Mucosa of descending colon (tissue), 3 donors: ENCODE data around the gene EYA4. TPM values are rescaled to one million over a fixed set of nuclear protein-coding genes. Genes with fewer than 3 reads are reported as not detected.

ENCODE experiments used
- ATAC-seq: fragments of 200-7000 bp; cut with Tn5 transposase; one replicate; pipeline ENCODE4 v1.9.1; 2020; ENCODE audit warnings: mild to moderate bottlenecking, moderate library complexity
- DNase-seq, 3 donors: peaks; one replicate each; pipeline ENCODE4 v3.0.0-alpha.2; 2020
- H3K36me3 ChIP-seq: fragments of 200-600 bp; one replicate; pipeline ENCODE4 v1.8.0; 2021; ENCODE audit warnings: low read depth, mild to moderate bottlenecking
- H3K4me1 ChIP-seq: fragments of 200-600 bp; one replicate; pipeline ENCODE4 v1.8.0; 2021; ENCODE audit warnings: low read depth, mild to moderate bottlenecking
- H3K4me3 ChIP-seq: fragments of 200-600 bp; one replicate; pipeline ENCODE4 v1.8.0; 2021; ENCODE audit warnings: mild to moderate bottlenecking
- H3K9me3 ChIP-seq: fragments of 200-600 bp; one replicate; pipeline ENCODE4 v1.8.0; 2021; ENCODE audit warnings: mild to moderate bottlenecking
- intact Hi-C, 2 donors: fragments of 100-400 bp; cut with DNase I in 1 of 2; cut with micrococcal nuclease in 1 of 2; formaldehyde crosslinking; loops; one replicate each; pipeline versions ENCODE4 v1.11.0 to v1.11.1; 2022; cut with DNase I, micrococcal nuclease
- total RNA-seq, 3 donors: library from RNA; stranded (reverse); fragmentation: NEBNext Ultra II Directional in 2 of 3; extraction: Animal tissue kit (Norgen Biotek cat#: 25700) in 2 of 3; gene quantifications; one replicate each; pipeline versions ENCODE4 v1.2.1 to v1.2.4, GENCODE V29; 2021 to 2023
- TF ChIP-seq, protein P1 (sequence below): fragments of 200-600 bp; IDR thresholded peaks from one replicate; pipeline ENCODE4 v1.8.0; 2022; ENCODE audit warnings: antibody characterized with exemption, mild to moderate bottlenecking
- donor health status: DM: no; HTN: no; CAD: no; lungs with moderate emphysema.
- donor health status: DM: no; HTN: no; CAD: no.
- donor health status: DM: no; HTN: yes; CAD: no.

Gene EYA4
- total RNA-seq, 3 donors from 2014 or later, result 0.41 to 0.66 TPM; not detected in 1

DNA sequence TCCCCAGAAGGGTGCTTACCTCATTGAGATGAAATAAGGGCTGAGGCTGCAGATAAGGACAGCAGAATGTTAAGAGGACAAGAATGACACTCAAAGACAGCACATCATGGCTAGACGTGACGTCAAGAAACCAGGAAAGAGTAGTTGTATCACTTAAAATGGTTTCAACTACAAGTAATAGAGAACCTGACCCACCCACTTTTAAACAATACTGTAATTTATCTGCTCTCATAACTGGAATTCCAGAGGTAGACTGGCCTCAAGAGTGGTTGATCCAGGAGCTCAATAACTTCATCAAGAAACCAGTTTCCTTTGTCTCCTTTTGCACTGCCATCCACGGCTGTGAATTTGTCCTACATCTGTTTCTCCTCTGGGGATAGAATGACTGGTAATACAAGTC lies 187.1 kb downstream of the EYA4 start:
- Histone ChIP-seq H3K36me3 (no peaks in the 10 kb centered on the region), H3K9me3 (no peaks in the 10 kb centered on the region), H3K4me3 (no peak overlapping the region), H3K4me1 (no peaks in the 10 kb centered on the region)
- intact Hi-C loops, result no loop called here
- DNase-seq (no peak), ATAC-seq (no peak)
- TF ChIP-seq, protein P1, sequence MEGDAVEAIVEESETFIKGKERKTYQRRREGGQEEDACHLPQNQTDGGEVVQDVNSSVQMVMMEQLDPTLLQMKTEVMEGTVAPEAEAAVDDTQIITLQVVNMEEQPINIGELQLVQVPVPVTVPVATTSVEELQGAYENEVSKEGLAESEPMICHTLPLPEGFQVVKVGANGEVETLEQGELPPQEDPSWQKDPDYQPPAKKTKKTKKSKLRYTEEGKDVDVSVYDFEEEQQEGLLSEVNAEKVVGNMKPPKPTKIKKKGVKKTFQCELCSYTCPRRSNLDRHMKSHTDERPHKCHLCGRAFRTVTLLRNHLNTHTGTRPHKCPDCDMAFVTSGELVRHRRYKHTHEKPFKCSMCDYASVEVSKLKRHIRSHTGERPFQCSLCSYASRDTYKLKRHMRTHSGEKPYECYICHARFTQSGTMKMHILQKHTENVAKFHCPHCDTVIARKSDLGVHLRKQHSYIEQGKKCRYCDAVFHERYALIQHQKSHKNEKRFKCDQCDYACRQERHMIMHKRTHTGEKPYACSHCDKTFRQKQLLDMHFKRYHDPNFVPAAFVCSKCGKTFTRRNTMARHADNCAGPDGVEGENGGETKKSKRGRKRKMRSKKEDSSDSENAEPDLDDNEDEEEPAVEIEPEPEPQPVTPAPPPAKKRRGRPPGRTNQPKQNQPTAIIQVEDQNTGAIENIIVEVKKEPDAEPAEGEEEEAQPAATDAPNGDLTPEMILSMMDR, result no peak

DNA sequence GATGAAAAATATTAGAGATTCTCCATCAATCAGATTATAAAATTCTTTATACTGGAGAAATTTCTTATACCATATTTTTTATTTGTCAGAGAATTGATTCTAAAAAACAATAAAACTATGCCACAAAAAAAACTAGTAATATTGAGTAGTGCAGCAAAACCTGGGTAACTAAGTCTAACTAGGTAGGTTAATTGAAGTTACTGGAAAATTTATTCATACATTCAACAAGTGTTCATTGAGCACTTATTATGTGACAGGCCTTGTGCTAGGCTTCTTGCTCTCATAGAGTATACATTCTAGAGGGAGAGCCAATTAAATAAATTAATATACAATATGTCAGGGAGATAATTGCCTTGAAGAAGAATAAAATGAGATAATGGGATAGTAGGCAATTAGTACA lies 189.4 kb downstream of the EYA4 start:
- intact Hi-C loops, result no loop called here
- Histone ChIP-seq H3K9me3 (no peaks in the 10 kb centered on the region), H3K4me1 (no peaks in the 10 kb centered on the region), H3K36me3 (no peaks in the 10 kb centered on the region), H3K4me3 (no peak overlapping the region)
- TF ChIP-seq, protein P1, result no peak
- DNase-seq (no peak), ATAC-seq (no peak)

DNA sequence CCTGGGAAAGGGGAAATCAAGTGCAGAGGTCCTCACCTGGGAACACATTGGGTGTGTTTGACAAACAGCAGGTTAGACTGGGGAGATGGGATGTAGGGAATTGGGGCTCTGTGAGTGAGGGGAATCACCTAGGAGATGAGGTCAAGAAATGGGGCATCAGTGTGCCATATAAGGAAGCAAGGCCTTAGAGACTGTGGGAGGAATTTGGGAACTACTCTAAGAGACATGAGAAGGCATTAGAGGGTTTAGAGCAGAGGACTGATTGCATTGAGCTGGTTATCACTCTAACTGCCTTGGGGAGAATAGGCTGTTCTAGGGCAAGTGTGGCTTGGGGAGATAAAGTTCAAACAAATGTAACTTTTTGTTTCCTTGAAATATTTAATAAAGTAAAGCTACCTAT lies 189.9 kb downstream of the EYA4 start:
- ATAC-seq (no peak), DNase-seq (no peak)
- Histone ChIP-seq H3K4me3 (no peak overlapping the region), H3K4me1 (no peaks in the 10 kb centered on the region), H3K36me3 (no peaks in the 10 kb centered on the region), H3K9me3 (no peaks in the 10 kb centered on the region)
- intact Hi-C loops, result no loop called here
- TF ChIP-seq, protein P1, result no peak

DNA sequence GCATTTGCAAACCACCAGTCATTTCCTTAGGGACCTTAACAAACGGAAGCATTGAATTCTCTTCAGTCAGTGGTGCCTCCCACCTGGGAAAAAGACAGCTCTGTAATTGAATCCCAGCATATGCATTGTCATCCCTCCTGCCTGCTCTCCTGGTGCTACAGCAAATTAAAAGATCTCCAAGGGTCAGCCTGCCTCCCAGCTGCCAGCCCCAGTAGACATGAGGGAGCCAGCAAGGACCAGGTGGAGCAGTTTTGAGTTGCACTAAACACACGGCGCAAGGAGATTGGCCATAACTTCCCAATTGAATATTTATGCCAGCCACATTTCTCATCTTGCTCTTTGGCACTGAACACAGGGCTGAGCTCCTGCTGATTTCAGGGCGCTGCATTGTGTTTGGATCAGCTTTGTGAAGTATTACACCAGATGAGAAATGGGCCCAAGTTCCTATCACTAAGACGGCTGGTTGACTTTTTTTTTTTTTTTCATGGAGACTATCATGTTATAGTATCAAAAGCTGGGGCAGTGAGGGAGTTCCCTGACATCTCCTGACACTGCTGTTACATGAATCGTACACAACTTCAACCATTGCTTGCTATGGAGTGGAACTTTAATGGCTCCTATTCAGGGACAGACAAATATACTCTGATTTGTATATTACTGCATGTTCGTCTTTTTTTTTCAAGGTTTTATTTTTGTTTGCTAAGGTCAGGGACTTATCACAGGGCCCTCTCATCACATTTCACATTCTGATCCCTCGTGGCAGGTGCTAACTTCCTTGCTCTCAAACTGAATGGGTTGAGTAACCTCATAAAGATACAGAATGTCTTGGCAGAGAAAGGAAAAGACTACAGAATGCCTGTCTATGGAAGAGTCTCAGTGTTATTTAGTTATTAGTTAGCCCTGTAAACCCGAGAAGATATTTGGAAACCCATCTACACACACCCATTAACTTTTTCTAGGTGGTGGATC lies 191.1 kb downstream of the EYA4 start:
- intact Hi-C loops, result no loop called here
- Histone ChIP-seq H3K4me1 (no peaks in the 10 kb centered on the region), H3K36me3 (no peaks in the 10 kb centered on the region), H3K9me3 (no peaks in the 10 kb centered on the region), H3K4me3 (no peak overlapping the region)
- no peak for DNase-seq
- no peak for ATAC-seq
- TF ChIP-seq, protein P1, result no peak

DNA sequence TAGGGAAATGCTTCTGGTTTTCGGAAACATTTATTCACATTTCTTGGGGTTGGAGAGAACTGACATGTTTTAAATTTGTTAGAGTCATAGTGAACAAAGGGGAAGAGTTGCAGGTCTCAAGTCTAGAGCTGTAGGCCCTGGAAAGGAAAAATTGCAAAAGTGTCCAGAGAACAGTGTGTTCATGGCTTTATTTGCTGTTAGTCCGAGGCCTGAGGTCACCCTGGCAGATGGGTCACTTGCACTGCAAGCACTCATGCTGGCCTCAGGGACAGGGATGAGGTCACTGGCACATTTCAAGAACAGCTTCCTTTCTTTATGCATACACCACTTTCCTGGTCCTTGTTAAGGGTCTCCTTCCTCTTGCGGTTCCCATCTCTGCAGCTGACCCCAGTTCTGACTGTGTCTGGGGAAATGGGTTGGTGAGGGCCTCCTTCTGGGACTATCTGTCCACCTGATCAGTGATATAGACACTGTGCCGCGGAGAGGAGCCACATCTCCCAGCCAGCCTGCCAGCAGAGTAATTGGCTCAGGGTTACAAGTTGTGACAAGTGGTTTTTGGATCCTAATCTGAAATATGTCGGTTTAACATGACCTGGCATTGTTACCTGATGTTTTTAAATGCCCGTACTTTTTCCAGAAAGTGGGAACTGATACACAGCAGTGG lies 194.0 kb downstream of the EYA4 start:
- no peak overlapping the region for H3K4me3 ChIP-seq
- ATAC-seq (no peak), DNase-seq (no peak)
- no peaks in the 10 kb centered on the region for H3K36me3 ChIP-seq
- intact Hi-C loops, result no loop called here
- H3K4me1 ChIP-seq, result no peaks in the 10 kb centered on the region
- TF ChIP-seq, protein P1, result no peak
- H3K9me3 ChIP-seq, result no peaks in the 10 kb centered on the region
